Measurements from ENCODE around the gene MILR1.
"Not testable (repeated sequence)": the region's sequence is repeated elsewhere in the genome, so short reads cannot be mapped to it uniquely, and the experiment has no call there.

MILR1 gene

DNA sequence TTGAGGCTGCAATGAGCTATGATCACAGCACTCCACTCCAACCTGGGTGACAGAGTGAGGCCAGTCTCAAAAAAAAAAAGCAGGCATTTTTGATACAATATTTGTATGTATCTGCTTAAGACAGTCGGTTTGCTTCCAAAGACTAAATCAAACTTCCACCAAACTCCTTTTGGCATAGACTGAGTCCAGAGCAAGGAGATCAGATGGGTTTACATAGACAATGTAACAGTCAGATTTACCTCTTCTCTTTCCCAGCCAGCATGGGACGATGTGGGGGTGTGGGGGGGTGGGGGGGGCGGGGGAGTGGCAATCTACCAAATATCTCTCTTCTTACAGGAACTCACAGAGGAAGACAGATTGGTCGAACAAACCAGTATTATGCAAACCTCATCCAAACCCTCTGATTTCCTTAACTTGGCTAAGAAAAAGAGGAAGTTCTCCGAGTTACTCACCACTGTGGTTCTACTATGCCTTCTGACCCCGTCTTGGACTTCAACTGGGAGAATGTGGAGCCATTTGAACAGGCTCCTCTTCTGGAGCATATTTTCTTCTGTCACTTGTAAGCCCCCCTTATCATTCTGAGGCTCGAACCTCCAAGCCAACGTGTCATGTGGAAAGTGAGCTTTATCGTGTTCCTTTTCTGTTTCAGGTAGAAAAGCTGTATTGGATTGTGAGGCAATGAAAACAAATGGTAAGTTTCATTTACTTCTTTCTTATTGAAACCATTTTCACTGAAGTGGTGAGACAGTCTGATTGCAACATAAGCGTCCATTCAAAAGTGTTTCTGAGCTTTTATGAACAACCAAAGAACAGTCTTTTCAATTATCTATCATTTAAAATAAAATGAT, at the start of gene MILR1:
Gene MILR1 (plus strand): TSS at position 451 of the 848 bp plus-strand sequence. CDS start 54 bp downstream, at position 505.
- in situ Hi-C loops (cut with HindIII; ENCODE audit: low sequenced_read_pairs), result no loop called here

GRCh38 chr17:64399767-64400156, 49.2 kb upstream of the MILR1 start:
- in situ Hi-C loops (cut with HindIII; ENCODE audit: low sequenced_read_pairs), result loop anchor here (10.0 kb wide), 1 partner anchor 75 kb away; no protein-coding TSS in a partner anchor

GRCh38 chr17:64400642-64401041, 48.3 kb upstream of the MILR1 start:
- in situ Hi-C loops (cut with HindIII; ENCODE audit: low sequenced_read_pairs), result no loop called here

DNA sequence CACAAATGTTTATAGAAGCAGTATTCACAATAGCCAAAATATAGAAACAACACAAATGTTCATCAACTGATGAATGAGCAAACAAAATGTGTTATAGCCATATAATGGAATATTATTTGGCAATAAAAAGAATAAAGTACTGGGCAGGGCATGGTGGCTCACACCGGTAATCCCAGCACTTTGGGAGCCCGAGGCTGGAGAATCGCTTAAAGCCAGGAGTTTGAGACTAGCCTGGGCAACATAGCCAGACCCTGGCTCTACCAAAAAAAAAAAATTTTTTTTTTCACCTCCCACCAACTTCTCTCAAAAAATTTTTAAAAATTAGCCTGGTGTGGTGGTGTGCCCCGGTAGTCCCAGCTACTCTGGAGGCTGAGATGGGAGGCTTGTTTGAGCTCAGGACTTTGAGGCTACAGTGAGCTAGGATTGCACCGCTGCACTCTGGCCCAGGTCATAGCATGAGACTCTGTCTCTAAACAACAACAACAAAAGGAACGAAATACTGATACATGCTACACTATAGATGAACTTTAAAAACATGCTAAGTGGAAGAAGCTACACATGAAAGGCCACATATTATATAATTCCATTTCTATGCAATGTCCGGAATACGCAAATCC, 47.6 kb upstream of the MILR1 start:
- in situ Hi-C loops (cut with HindIII; ENCODE audit: low sequenced_read_pairs), result no loop called here

DNA sequence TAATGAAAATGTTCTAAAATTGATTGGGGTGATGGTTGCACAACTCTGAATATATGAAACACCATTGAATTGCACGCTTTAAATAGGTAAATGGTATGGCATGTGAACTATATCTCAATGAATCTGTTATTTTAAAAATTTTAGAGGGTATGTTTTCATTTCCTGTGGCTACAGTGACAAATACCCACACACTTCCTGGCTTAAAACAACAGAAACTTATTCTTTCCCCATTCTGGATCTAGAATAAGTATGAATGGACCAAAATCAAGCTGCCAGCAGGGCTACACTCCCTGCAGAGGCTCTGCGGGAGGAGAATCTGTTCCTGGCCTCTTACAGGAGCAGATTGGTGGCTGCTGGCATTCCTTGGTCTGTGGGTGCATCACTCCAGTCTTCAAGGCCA, 47.0 kb upstream of the MILR1 start:
- in situ Hi-C loops (cut with HindIII; ENCODE audit: low sequenced_read_pairs), result no loop called here

DNA sequence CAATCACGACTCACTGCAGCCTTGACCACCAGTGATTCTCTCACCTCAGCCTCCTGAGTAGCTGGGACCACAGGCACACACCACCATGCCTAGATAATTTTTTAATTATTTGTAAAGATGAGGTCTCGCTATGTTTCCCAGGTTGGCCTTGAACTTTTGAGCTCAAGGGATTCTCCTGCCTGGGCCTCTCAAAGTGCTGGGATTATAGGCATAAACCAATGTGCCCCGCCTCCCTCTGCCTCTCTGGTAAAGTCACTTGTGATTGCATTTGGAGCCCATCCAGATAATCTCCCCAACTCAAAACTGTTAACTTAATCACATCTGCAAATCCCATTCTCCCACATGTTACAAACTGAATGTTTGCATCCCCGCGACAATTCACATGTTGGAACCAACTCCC, 46.4 kb upstream of the MILR1 start:
- in situ Hi-C loops (cut with HindIII; ENCODE audit: low sequenced_read_pairs), result no loop called here

DNA sequence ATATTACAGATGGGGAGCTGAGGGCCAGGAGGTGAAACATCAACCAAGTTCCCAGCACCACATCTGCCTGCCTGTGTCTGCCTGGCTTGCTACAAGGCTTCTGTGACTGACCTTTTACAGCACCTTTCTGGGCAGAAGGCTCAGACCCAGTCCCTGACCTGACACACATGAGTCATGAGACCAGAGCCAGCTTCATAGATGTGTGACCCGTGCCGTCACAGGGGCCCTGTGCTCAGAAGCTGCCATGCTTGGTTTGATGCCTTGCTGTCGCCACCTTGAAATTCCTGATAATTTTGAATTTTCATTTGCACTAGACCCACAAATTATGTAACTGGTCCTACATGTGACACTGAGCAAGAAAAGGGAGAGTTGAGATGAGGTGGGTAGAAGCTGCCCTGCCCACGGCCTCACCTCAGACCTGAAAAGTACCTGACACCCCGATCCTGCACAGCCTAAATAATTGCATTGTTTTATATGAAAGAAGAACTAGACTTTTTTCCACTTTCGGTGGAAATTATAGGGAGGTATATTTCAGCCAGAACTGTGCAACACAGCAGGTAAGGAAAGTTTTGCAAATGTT, 44.9 kb upstream of the MILR1 start:
- in situ Hi-C loops (cut with HindIII; ENCODE audit: low sequenced_read_pairs), result no loop called here

DNA sequence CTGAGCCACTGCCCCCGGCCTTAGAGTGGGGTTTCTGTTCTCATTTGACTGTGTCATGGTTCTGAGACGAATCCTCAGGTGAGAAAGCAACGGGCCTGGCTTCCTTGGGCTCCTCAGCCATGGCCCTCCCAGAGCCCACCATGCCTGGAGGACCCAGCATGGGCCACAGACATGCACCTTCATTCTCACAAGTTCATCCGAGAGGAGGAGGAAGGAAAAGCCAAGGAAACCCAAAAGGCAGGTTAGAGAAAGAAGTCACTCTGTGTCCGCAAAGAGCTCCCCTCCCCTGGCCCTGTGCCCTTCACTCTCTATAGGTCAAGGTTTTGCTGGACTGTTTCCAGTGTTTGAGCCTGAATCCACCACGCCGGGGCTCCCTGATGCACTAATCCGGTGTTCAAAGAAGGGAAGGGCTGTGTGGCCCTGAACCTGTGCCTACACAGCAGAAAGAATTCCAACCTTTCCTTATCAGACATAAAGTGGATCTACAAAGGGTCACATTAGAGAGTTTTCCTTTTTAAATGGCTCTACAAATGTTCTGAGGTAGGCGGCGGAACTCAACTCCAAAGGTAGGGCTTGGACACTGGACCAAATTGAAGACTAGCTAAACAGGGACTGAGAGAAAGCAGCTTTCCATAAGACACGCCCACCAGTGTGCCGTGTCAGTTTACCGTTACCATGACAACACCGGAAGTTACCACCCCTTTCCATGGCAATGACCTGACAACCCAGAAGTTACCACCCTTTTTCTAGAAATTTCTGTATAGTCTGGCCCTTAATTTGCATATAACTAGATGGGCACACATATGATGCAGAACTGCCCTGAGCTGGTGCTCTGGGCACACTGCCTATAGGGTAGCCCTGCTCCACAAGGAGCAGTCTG, 42.4 kb upstream of the MILR1 start:
- in situ Hi-C loops (cut with HindIII; ENCODE audit: low sequenced_read_pairs), result no loop called here

- in situ Hi-C loops (cut with HindIII; ENCODE audit: low sequenced_read_pairs), result no loop called here
Observed at GRCh38 chr17:64410750-64411490, 38.0 kb upstream of the MILR1 start.

GRCh38 chr17:64411999-64412771, 36.7 kb upstream of the MILR1 start:
- in situ Hi-C loops (cut with HindIII; ENCODE audit: low sequenced_read_pairs), result no loop called here

- in situ Hi-C loops (cut with HindIII; ENCODE audit: low sequenced_read_pairs), result no loop called here
Observed at GRCh38 chr17:64412944-64413381, 36.0 kb upstream of the MILR1 start.

DNA sequence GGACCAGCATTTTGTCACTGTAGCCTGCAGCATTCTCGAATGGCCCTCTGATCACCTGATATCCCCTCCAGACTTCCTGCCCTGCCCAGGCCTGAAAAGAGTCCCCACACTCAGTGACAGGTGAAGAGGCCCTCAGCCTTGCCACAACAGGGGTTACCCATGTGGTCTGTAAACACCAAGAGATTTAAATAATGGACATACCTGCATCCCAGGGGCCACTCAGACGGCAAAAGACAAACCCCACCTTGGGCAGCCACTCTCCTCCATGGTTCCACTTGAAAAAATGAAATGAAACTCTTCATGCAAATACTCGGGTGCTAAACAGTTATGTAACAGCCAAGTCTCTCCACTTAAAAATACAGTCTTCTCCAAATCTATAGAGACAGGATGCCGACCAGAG, 35.4 kb upstream of the MILR1 start:
- in situ Hi-C loops (cut with HindIII; ENCODE audit: low sequenced_read_pairs), result no loop called here

DNA sequence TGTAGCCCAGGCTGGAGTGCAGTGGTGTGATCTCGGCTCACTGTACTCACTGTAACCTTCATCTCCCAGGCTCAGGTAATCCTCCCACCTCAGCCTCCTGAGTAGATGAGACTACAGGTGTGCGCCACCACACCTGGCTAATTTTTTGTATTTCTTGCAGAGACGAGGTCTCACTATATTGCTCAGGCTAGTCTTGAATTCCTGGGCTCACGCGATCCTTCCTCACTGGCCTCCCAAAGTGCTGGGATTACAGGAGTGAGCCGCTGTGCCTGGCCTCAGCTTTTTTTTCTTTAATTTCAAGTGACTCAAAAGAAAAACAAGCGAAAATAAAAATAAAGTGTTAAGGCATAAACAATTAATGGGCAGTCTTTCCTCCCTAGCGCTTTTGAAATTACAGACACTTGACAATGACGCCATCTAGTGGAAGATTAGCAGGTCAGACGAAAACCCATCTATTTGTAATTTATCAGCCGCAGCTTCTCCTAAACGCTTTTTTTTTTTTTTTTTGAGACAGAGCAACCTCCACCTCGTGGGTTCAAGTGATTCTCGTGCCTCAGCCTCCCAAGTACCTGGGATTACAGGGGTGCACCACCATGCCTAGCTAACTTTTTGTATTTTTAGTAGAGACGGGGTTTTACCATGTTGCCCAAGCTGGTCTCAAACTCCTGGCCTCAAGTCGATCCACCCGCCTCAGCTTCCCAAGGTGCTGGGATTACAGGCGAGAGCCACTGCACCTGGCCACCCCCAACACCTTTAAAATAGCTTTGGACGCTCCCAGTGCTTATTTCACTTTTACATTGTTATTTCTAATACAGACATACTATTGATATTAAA, 30.2 kb upstream of the MILR1 start:
- in situ Hi-C loops (cut with HindIII; ENCODE audit: low sequenced_read_pairs), result no loop called here

GRCh38 chr17:64420143-64420670, 28.7 kb upstream of the MILR1 start:
- in situ Hi-C loops (cut with HindIII; ENCODE audit: low sequenced_read_pairs), result no loop called here

- in situ Hi-C loops (cut with HindIII; ENCODE audit: low sequenced_read_pairs), result not testable (repeated sequence)
Observed at GRCh38 chr17:64422121-64422520, 26.8 kb upstream of the MILR1 start.

- in situ Hi-C loops (cut with HindIII; ENCODE audit: low sequenced_read_pairs), result no loop called here
Observed at GRCh38 chr17:64423881-64424280, 25.0 kb upstream of the MILR1 start.

DNA sequence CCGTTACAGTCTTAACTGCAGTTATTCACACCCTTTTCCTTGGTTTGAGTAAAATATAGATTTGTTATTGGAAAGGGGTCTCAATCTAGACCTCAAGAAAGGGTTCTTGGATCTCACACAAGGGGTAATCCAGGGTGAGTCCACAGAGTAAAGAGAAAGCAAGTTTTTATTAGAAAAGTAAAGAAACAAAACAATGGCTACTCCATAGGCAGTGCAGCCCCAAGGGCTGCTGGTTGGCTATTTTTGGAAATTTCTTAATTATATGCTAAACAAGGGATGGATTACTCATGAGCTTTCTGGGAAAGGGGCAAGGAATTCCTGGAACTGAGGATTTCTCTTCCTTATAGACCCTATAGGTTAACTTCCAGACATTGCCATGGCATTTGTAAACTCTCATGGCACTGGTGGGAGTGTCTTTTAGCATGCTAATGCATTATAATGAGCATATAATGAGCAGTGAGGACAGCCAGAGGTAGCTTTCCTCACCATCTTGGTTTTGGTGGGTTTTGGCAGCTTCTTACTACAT, 24.5 kb upstream of the MILR1 start:
- in situ Hi-C loops (cut with HindIII; ENCODE audit: low sequenced_read_pairs), result no loop called here

GRCh38 chr17:64425191-64425590, 23.7 kb upstream of the MILR1 start:
- in situ Hi-C loops (cut with HindIII; ENCODE audit: low sequenced_read_pairs), result no loop called here

All from DLD1 (cell line).